C4-2B (cell line): Measurements from ENCODE around the gene NEO1.
A peak's percentile ranks its signal among the peaks of the same experiment; 100 is the strongest.

Experiments
- H3K27ac ChIP-seq: fragments of 450-650 bp; 2 replicates; pipeline ENCODE4 v1.5.1; 2017
- CTCF ChIP-seq: fragments of 450-650 bp; conservative IDR thresholded peaks from 2 replicates; pipeline ENCODE4 v1.5.1; 2017; ENCODE audit warnings: mild to moderate bottlenecking
- ZFX ChIP-seq: fragments of 450-650 bp; IDR thresholded peaks from 2 replicates; pipeline ENCODE4 v1.6.1; 2017

NEO1 gene

GRCh38 chr15:73275862-73276261 is 223.6 kb downstream of the NEO1 start:
- TF ChIP-seq CTCF (no peak), ZFX (no peak)
- no peak overlapping the region for H3K27ac ChIP-seq

GRCh38 chr15:73282567-73283365 is 230.5 kb downstream of the NEO1 start:
- TF ChIP-seq ZFX (no peak), CTCF (no peak)
- no peak overlapping the region for H3K27ac ChIP-seq

GRCh38 chr15:73283366-73283962 is 231.2 kb downstream of the NEO1 start:
- H3K27ac ChIP-seq, result no peak overlapping the region
- TF ChIP-seq CTCF (no peak), ZFX (no peak)

GRCh38 chr15:73284090-73284716 is 231.9 kb downstream of the NEO1 start:
- TF ChIP-seq ZFX (no peak), CTCF (peak; percentile 40)
- no peak overlapping the region for H3K27ac ChIP-seq

- no peak for TF ChIP-seq ZFX
- TF ChIP-seq CTCF, result no peak
- no peak overlapping the region for H3K27ac ChIP-seq
These were observed 234.0 kb downstream of the NEO1 start for GRCh38 chr15:73286311-73286710.

- TF ChIP-seq ZFX (no peak), CTCF (no peak)
- H3K27ac ChIP-seq, result no peak overlapping the region
These were observed 234.8 kb downstream of the NEO1 start for GRCh38 chr15:73287019-73287418.

- H3K27ac ChIP-seq, result no peak overlapping the region
- TF ChIP-seq CTCF, result no peak
- no peak for TF ChIP-seq ZFX
These were observed 239.2 kb downstream of the NEO1 start for GRCh38 chr15:73291441-73291840.
